ENCODE measurements around the gene CHAT.

DNA sequence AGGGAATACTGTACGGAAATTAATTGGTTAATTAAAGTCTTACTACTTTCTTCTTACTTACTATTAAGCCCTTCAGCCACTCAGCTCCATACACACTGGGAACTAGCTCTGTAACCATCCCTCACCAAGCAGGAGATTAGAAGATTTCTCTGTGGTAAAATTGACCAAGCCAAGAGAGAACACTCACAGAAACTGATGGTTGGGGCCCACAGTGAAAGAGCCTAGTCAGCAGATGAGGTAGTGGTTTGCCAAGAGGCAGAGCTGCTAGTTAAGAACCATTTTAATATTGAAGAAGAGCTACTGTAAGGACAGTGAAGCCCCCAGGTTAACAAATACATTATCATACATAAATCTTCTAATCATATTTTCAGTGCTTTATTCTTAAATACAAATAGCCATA lies 43.8 kb downstream of the CHAT start:
- TF ChIP-seq, protein P1, sequence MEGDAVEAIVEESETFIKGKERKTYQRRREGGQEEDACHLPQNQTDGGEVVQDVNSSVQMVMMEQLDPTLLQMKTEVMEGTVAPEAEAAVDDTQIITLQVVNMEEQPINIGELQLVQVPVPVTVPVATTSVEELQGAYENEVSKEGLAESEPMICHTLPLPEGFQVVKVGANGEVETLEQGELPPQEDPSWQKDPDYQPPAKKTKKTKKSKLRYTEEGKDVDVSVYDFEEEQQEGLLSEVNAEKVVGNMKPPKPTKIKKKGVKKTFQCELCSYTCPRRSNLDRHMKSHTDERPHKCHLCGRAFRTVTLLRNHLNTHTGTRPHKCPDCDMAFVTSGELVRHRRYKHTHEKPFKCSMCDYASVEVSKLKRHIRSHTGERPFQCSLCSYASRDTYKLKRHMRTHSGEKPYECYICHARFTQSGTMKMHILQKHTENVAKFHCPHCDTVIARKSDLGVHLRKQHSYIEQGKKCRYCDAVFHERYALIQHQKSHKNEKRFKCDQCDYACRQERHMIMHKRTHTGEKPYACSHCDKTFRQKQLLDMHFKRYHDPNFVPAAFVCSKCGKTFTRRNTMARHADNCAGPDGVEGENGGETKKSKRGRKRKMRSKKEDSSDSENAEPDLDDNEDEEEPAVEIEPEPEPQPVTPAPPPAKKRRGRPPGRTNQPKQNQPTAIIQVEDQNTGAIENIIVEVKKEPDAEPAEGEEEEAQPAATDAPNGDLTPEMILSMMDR (conservative IDR thresholded peaks at IDR 0.05): no peak
- TF ChIP-seq EZH2 (IDR thresholded peaks at IDR 0.05; ENCODE audit: low read depth): no peak
